SKM-1 treated with dmso at 0.1 percent for 144 hours (cell line): Measurements from ENCODE around the gene CRISPLD2.

ENCODE experiments used
- DNase-seq: peaks from one replicate; lab custom pipeline; 2025; ENCODE audit not compliant: unreplicated experiment; lab: John Stamatoyannopoulos, UW

The CRISPLD2 gene

GRCh38 chr16:84819644-84820304 lies at the start of gene CRISPLD2:
Gene CRISPLD2 (plus strand): TSS chr16:84819985. CDS start chr16:84838496, 18,511 bp downstream.
- DNase-seq, result peak; percentile 20

GRCh38 chr16:84773312-84773711 lies 46.5 kb upstream of the CRISPLD2 start:
- DNase-seq, result no peak

GRCh38 chr16:84774810-84775209 lies 45.0 kb upstream of the CRISPLD2 start:
- peak; percentile 53 for DNase-seq

- no peak for DNase-seq
Observed at GRCh38 chr16:84775262-84775810, 44.4 kb upstream of the CRISPLD2 start.

- DNase-seq, result no peak
Observed at GRCh38 chr16:84777435-84777834, 42.4 kb upstream of the CRISPLD2 start.

- DNase-seq, result no peak
Observed at GRCh38 chr16:84778720-84779119, 41.1 kb upstream of the CRISPLD2 start.

GRCh38 chr16:84780063-84780462 lies 39.7 kb upstream of the CRISPLD2 start:
- DNase-seq, result no peak

GRCh38 chr16:84780544-84781376 lies 39.0 kb upstream of the CRISPLD2 start:
- DNase-seq, result no peak

- no peak for DNase-seq
Observed at GRCh38 chr16:84782846-84783245, 36.9 kb upstream of the CRISPLD2 start.

GRCh38 chr16:84785843-84786581 lies 33.8 kb upstream of the CRISPLD2 start:
- no peak for DNase-seq

GRCh38 chr16:84786605-84787262 lies 33.1 kb upstream of the CRISPLD2 start:
- no peak for DNase-seq

- no peak for DNase-seq
Observed at GRCh38 chr16:84787263-84787622, 32.5 kb upstream of the CRISPLD2 start.

- no peak for DNase-seq
Observed at GRCh38 chr16:84788920-84789391, 30.8 kb upstream of the CRISPLD2 start.

GRCh38 chr16:84789431-84789830 lies 30.4 kb upstream of the CRISPLD2 start:
- DNase-seq, result no peak

GRCh38 chr16:84790301-84790700 lies 29.5 kb upstream of the CRISPLD2 start:
- no peak for DNase-seq

GRCh38 chr16:84791088-84791487 lies 28.7 kb upstream of the CRISPLD2 start:
- no peak for DNase-seq

- no peak for DNase-seq
Observed at GRCh38 chr16:84791501-84791900, 28.3 kb upstream of the CRISPLD2 start.

- DNase-seq, result no peak
Observed at GRCh38 chr16:84794186-84794585, 25.6 kb upstream of the CRISPLD2 start.

GRCh38 chr16:84794626-84795025 lies 25.2 kb upstream of the CRISPLD2 start:
- no peak for DNase-seq

- DNase-seq, result no peak
Observed at GRCh38 chr16:84795329-84796053, 24.3 kb upstream of the CRISPLD2 start.
